DOHH2 (cell line): ENCODE measurements around the gene LRMDA.

Source experiments
- EZH2phosphoT487 ChIP-seq: fragments of 200-600 bp; sonication (generic); IDR thresholded peaks from 2 replicates; pipeline ENCODE4 v1.6.1; 2017; ENCODE audit warnings: borderline replicate concordance, mild to moderate bottlenecking, antibody characterized with exemption, low read length, moderate library complexity, mixed read lengths
- TF ChIP-seq, protein P1 (sequence below): fragments of 200-600 bp; sonication (generic); IDR thresholded peaks from one replicate; pipeline ENCODE4 v1.5.1; 2014; ENCODE audit warnings: antibody characterized with exemption, mild to moderate bottlenecking, low read depth, low read length; ENCODE audit not compliant: poor library complexity, severe bottlenecking

DNA sequence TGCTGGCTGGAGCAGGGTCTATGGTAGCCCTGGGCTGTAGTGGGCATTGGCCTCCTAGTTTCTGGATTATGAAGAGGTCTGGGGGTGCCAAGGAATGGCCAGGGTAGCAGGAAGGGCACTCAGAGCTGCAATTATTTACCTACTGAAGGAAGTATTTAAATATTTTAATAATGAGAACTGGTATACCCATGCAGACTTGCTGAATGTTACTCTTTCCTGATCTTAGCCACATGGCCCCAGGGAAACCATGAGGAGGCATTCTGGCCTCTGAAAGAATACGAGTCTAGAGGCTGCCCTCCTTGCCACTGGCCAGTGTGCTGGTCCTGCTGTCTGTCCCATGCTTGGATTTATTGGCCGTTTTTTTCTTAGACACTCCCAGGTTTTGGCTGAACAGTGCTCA is 599.7 kb downstream of the LRMDA start:
- TF ChIP-seq, protein P1, sequence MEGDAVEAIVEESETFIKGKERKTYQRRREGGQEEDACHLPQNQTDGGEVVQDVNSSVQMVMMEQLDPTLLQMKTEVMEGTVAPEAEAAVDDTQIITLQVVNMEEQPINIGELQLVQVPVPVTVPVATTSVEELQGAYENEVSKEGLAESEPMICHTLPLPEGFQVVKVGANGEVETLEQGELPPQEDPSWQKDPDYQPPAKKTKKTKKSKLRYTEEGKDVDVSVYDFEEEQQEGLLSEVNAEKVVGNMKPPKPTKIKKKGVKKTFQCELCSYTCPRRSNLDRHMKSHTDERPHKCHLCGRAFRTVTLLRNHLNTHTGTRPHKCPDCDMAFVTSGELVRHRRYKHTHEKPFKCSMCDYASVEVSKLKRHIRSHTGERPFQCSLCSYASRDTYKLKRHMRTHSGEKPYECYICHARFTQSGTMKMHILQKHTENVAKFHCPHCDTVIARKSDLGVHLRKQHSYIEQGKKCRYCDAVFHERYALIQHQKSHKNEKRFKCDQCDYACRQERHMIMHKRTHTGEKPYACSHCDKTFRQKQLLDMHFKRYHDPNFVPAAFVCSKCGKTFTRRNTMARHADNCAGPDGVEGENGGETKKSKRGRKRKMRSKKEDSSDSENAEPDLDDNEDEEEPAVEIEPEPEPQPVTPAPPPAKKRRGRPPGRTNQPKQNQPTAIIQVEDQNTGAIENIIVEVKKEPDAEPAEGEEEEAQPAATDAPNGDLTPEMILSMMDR, result no peak
- no peak for TF ChIP-seq EZH2phosphoT487
